Stimulated activated CD4-positive, alpha-beta T cell treated with anti-CD3 and anti-CD28 coated beads, Interleukin-12 subunit alpha, Interleukin-12 subunit beta, amount 100 ng/mL, for 48 hours (primary cell): ENCODE measurements around the gene MPPED2.

Source experiments
- DNase-seq, 3 donors: peaks; one replicate each; pipeline ENCODE4 v3.0.0-alpha.2; 2020; ENCODE audit warnings: low read depth in 2 of 3, low spot score in 1 of 3

MPPED2 gene

GRCh38 chr11:30586251-30587144, at the start of gene MPPED2:
Gene MPPED2, minus strand, starts transcription at chr11:30586353. Its CDS starts 5,980 bp downstream, at chr11:30580373.
- no peak for DNase-seq

- no peak for DNase-seq
These were observed 49.3 kb upstream of the MPPED2 start for GRCh38 chr11:30635401-30635989.

GRCh38 chr11:30631148-30631547, 45.0 kb upstream of the MPPED2 start:
- DNase-seq = no peak

- DNase-seq = no peak
These were observed 33.6 kb upstream of the MPPED2 start for GRCh38 chr11:30619767-30620166.

- DNase-seq = no peak
These were observed 31.6 kb upstream of the MPPED2 start for GRCh38 chr11:30617762-30618161.

GRCh38 chr11:30610628-30611027, 24.5 kb upstream of the MPPED2 start:
- DNase-seq = no peak

- DNase-seq = no peak
These were observed 22.4 kb upstream of the MPPED2 start for GRCh38 chr11:30608534-30608933.

- DNase-seq = no peak
These were observed 19.0 kb upstream of the MPPED2 start for GRCh38 chr11:30605036-30605605.

- no peak for DNase-seq
These were observed 17.2 kb upstream of the MPPED2 start for GRCh38 chr11:30603357-30603756.

GRCh38 chr11:30596832-30597231, 10.7 kb upstream of the MPPED2 start:
- no peak for DNase-seq

GRCh38 chr11:30595934-30596333, 9.8 kb upstream of the MPPED2 start:
- DNase-seq = no peak

- DNase-seq = no peak
These were observed 8.7 kb upstream of the MPPED2 start for GRCh38 chr11:30594646-30595411.

GRCh38 chr11:30587269-30587812, 1.2 kb upstream of the MPPED2 start:
- DNase-seq = no peak

GRCh38 chr11:30585892-30586250, 282 bp downstream of the MPPED2 start:
- no peak for DNase-seq

GRCh38 chr11:30585125-30585891, 845 bp downstream of the MPPED2 start:
- no peak for DNase-seq

- DNase-seq = no peak
These were observed 2.5 kb downstream of the MPPED2 start for GRCh38 chr11:30583476-30584280.

GRCh38 chr11:30582726-30583125, 3.4 kb downstream of the MPPED2 start:
- DNase-seq = no peak

- no peak for DNase-seq
These were observed 4.5 kb downstream of the MPPED2 start for GRCh38 chr11:30581675-30582074.

- DNase-seq = no peak
These were observed 5.6 kb downstream of the MPPED2 start for GRCh38 chr11:30580573-30580972.
